HEK293 (cell line): ENCODE data around the gene LRRC34.

Experiments
- CTCF ChIA-PET: fragments of 350-600 bp; formaldehyde crosslinking; extraction: SDS; loops from one replicate; lab custom pipeline; 2021; ENCODE audit warnings: antibody characterized with exemption; lab: Yijun Ruan, JAX
- POLR2A ChIA-PET: fragments of 300-600 bp; formaldehyde crosslinking; extraction: SDS; loops from one replicate; lab custom pipeline; 2020; ENCODE audit warnings: antibody characterized with exemption, inconsistent platforms; lab: Yijun Ruan, JAX
- H3K27ac ChIP-seq: fragments of 200-500 bp; sonication (Bioruptor generic); 2 replicates; pipeline ENCODE4 v1.5.1; 2014; ENCODE audit warnings: low read depth, low read length, control low read depth, inconsistent platforms; ENCODE audit errors: extremely low read depth
- H3K36me3 ChIP-seq, 2 experiments: fragments of 200-500 bp in 1 of 2; sonication (Bioruptor generic) in 1 of 2; 1 replicate in 1 of 2; 2 replicates in 1 of 2; pipeline ENCODE4 v1.5.1; 2014 to 2017; ENCODE audit warnings: inconsistent platforms in 2 of 2, low read length in 2 of 2; ENCODE audit not compliant: control insufficient read depth in 2 of 2, insufficient read depth in 1 of 2
- H3K4me1 ChIP-seq: fragments of 200-500 bp; sonication (Bioruptor generic); 2 replicates; pipeline ENCODE4 v1.5.1; 2014; ENCODE audit warnings: mild to moderate bottlenecking, low read length, inconsistent platforms; ENCODE audit not compliant: control insufficient read depth, insufficient read depth
- H3K4me3 ChIP-seq: 2 replicates; pipeline ENCODE4 v1.5.1; 2011; ENCODE audit warnings: low read depth, mild to moderate bottlenecking, control low read depth, low read length, moderate library complexity
- H3K9me3 ChIP-seq: fragments of 200-500 bp; sonication (Bioruptor generic); 2 replicates; pipeline ENCODE4 v1.5.1; 2014; ENCODE audit warnings: low read depth, low read length, inconsistent platforms; ENCODE audit not compliant: control insufficient read depth, insufficient read depth
- CTCF ChIP-seq: fragments of 450-650 bp; formaldehyde crosslinking; IDR thresholded peaks from 2 replicates; pipeline ENCODE4 v1.5.1; 2016; ENCODE audit warnings: missing biosample characterization, missing genetic modification characterization
- GLI2 ChIP-seq: fragments of 450-650 bp; formaldehyde crosslinking; IDR thresholded peaks from 2 replicates; pipeline ENCODE4; 2017; ENCODE audit warnings: missing biosample characterization, missing genetic modification characterization, low read depth, borderline replicate concordance
- HOXC10 ChIP-seq: sonication (generic); formaldehyde crosslinking; IDR thresholded peaks from 2 replicates; pipeline ENCODE4 v1.8.1; 2023; ENCODE audit warnings: mild to moderate bottlenecking, missing genetic modification reagents
- KLF17 ChIP-seq: fragments of 450-650 bp; formaldehyde crosslinking; IDR thresholded peaks from 2 replicates; pipeline ENCODE4 v1.5.1; 2016; ENCODE audit warnings: missing biosample characterization, missing genetic modification characterization
- REST ChIP-seq: fragments of 450-650 bp; formaldehyde crosslinking; IDR thresholded peaks from 2 replicates; pipeline ENCODE4 v1.5.1; 2016; ENCODE audit warnings: missing biosample characterization, missing genetic modification characterization
- SALL2 ChIP-seq: fragments of 450-650 bp; formaldehyde crosslinking; IDR thresholded peaks from 2 replicates; pipeline ENCODE4 v1.5.0; 2017; ENCODE audit warnings: missing biosample characterization, mild to moderate bottlenecking, missing genetic modification characterization, borderline replicate concordance
- SP3 ChIP-seq: fragments of 450-650 bp; formaldehyde crosslinking; IDR thresholded peaks from 2 replicates; pipeline ENCODE4 v1.5.1; 2016; ENCODE audit warnings: missing biosample characterization, missing genetic modification characterization
- WT1 ChIP-seq: fragments of 450-650 bp; formaldehyde crosslinking; IDR thresholded peaks from 2 replicates; pipeline ENCODE4 v1.5.1; 2016; ENCODE audit warnings: missing biosample characterization, missing genetic modification characterization
- YY2 ChIP-seq: fragments of 450-650 bp; formaldehyde crosslinking; IDR thresholded peaks from 2 replicates; pipeline ENCODE4 v1.5.1; 2016; ENCODE audit warnings: missing biosample characterization, missing genetic modification characterization
- ZBTB44 ChIP-seq: fragments of 450-650 bp; IDR thresholded peaks from 2 replicates; pipeline ENCODE4 v1.5.1; 2018; ENCODE audit warnings: missing biosample characterization, mild to moderate bottlenecking, missing genetic modification characterization
- ZIC2 ChIP-seq: fragments of 450-650 bp; formaldehyde crosslinking; IDR thresholded peaks from 2 replicates; pipeline ENCODE4 v1.5.1; 2016; ENCODE audit warnings: missing biosample characterization, missing genetic modification characterization
- ZNF155 ChIP-seq: fragments of 450-650 bp; formaldehyde crosslinking; IDR thresholded peaks from 2 replicates; pipeline ENCODE4 v1.5.1; 2016; ENCODE audit warnings: missing biosample characterization, missing genetic modification characterization
- ZNF157 ChIP-seq: fragments of 450-650 bp; formaldehyde crosslinking; IDR thresholded peaks from 2 replicates; pipeline ENCODE4 v1.5.1; 2016; ENCODE audit warnings: missing biosample characterization, missing genetic modification characterization
- ZNF175 ChIP-seq: fragments of 450-650 bp; formaldehyde crosslinking; IDR thresholded peaks from 2 replicates; pipeline ENCODE4 v1.5.1; 2016; ENCODE audit warnings: missing biosample characterization, missing genetic modification characterization
- ZNF2 ChIP-seq: fragments of 450-650 bp; formaldehyde crosslinking; IDR thresholded peaks from 2 replicates; pipeline ENCODE4 v1.5.1; 2016; ENCODE audit warnings: missing biosample characterization, missing genetic modification characterization
- ZNF239 ChIP-seq: fragments of 450-650 bp; formaldehyde crosslinking; IDR thresholded peaks from 2 replicates; pipeline ENCODE4 v1.5.1; 2016; ENCODE audit warnings: missing biosample characterization, missing genetic modification characterization
- ZNF24 ChIP-seq: fragments of 450-650 bp; formaldehyde crosslinking; IDR thresholded peaks from 2 replicates; pipeline ENCODE4 v1.5.1; 2016; ENCODE audit warnings: missing biosample characterization, missing genetic modification characterization
- ZNF324 ChIP-seq: fragments of 450-650 bp; formaldehyde crosslinking; IDR thresholded peaks from 2 replicates; pipeline ENCODE4 v1.5.1; 2016; ENCODE audit warnings: missing biosample characterization, missing genetic modification characterization
- ZNF391 ChIP-seq: fragments of 450-650 bp; formaldehyde crosslinking; IDR thresholded peaks from 2 replicates; pipeline ENCODE4 v1.5.1; 2016; ENCODE audit warnings: low read depth, missing biosample characterization, missing genetic modification characterization, borderline replicate concordance
- ZNF423 ChIP-seq: fragments of 450-650 bp; formaldehyde crosslinking; IDR thresholded peaks from 2 replicates; pipeline ENCODE4 v1.5.1; 2016; ENCODE audit warnings: missing biosample characterization, missing genetic modification characterization
- ZNF610 ChIP-seq: fragments of 450-650 bp; formaldehyde crosslinking; IDR thresholded peaks from 2 replicates; pipeline ENCODE4 v1.5.1; 2016; ENCODE audit warnings: missing biosample characterization, missing genetic modification characterization, borderline replicate concordance
- ZNF701 ChIP-seq: fragments of 450-650 bp; formaldehyde crosslinking; IDR thresholded peaks from 2 replicates; pipeline ENCODE4 v1.5.1; 2016; ENCODE audit warnings: missing biosample characterization, missing genetic modification characterization
- ZNF704 ChIP-seq: fragments of 450-650 bp; formaldehyde crosslinking; IDR thresholded peaks from 2 replicates; pipeline ENCODE4 v1.5.1; 2016; ENCODE audit warnings: missing biosample characterization, missing genetic modification characterization
- ZNF76 ChIP-seq: fragments of 450-650 bp; formaldehyde crosslinking; IDR thresholded peaks from 2 replicates; pipeline ENCODE4; 2016; ENCODE audit warnings: low read depth, missing biosample characterization, missing genetic modification characterization, borderline replicate concordance
- ZNF843 ChIP-seq: fragments of 450-650 bp; formaldehyde crosslinking; IDR thresholded peaks from 2 replicates; pipeline ENCODE4 v1.5.1; 2016; ENCODE audit warnings: missing biosample characterization, missing genetic modification characterization

The LRRC34 gene

GRCh38 chr3:169848741-169849140 lies 36.0 kb upstream of the LRRC34 start:
- CTCF ChIA-PET: no interaction called here
- POLR2A ChIA-PET: no interaction called here
- no peak for TF ChIP-seq ZNF24 (tag by site-specific recombination)
- no peak for TF ChIP-seq ZNF155 (tag by site-specific recombination)
- TF ChIP-seq KLF17 (tag by site-specific recombination): no peak
- TF ChIP-seq ZNF843: no peak
- no peak for TF ChIP-seq REST (tag by site-specific recombination)
- no peak for TF ChIP-seq ZNF239 (tag by site-specific recombination)
- TF ChIP-seq SALL2: no peak
- no peak for TF ChIP-seq ZNF324 (tag by site-specific recombination)
- TF ChIP-seq ZIC2: no peak
- no peak for TF ChIP-seq CTCF (tag by site-specific recombination)
- TF ChIP-seq SP3: no peak
- no peak for TF ChIP-seq ZNF175 (tag by site-specific recombination)
- TF ChIP-seq ZNF391: no peak

GRCh38 chr3:169847896-169848295 lies 35.2 kb upstream of the LRRC34 start:
- no peaks in the 10 kb centered on the region for H3K9me3 ChIP-seq
- ChIA-PET CTCF (interaction anchor here (0.9 kb wide), 1 partner anchor 14 kb away, joined by 4 read pairs; no protein-coding TSS in a partner anchor), POLR2A (no interaction called here)
- no peaks in the 10 kb centered on the region for H3K4me1 ChIP-seq
- H3K4me3 ChIP-seq: no peak overlapping the region
- H3K27ac ChIP-seq: no peak overlapping the region
- H3K36me3 ChIP-seq: no peaks in the 10 kb centered on the region
- TF ChIP-seq ZNF76 (tag by site-specific recombination): no peak
- TF ChIP-seq WT1 (tag by site-specific recombination): no peak
- TF ChIP-seq ZBTB44: no peak
- no peak for TF ChIP-seq ZNF423
- TF ChIP-seq GLI2 (tag by site-specific recombination): no peak
- TF ChIP-seq YY2 (tag by site-specific recombination): no peak
- TF ChIP-seq REST (tag by site-specific recombination): no peak
- TF ChIP-seq ZNF610 (tag by site-specific recombination): no peak
- TF ChIP-seq ZNF704: no peak
- TF ChIP-seq ZNF157 (tag by site-specific recombination): no peak
- no peak for TF ChIP-seq ZNF2 (tag by site-specific recombination)
- no peak for TF ChIP-seq HOXC10
- TF ChIP-seq ZNF701 (tag by site-specific recombination): no peak

More at GRCh38 chr3:169848741-169849140, 36.0 kb upstream of the LRRC34 start:
- H3K4me1 ChIP-seq: no peaks in the 10 kb centered on the region
- no peak overlapping the region for H3K4me3 ChIP-seq
- no peaks in the 10 kb centered on the region for H3K36me3 ChIP-seq
- no peak overlapping the region for H3K27ac ChIP-seq
- H3K9me3 ChIP-seq: no peaks in the 10 kb centered on the region
